IPS-20b (cell line): ENCODE results near the gene RRAGB.
"Not testable (repeated sequence)": the region's sequence is repeated elsewhere in the genome, so short reads cannot be mapped to it uniquely, and the experiment has no call there.

Experiments used
- H3K27ac ChIP-seq: one replicate; pipeline ENCODE4 v1.5.1; 2013; ENCODE audit warnings: low read length
- H3K27me3 ChIP-seq: 2 replicates; pipeline ENCODE4 v1.6.1; 2013; ENCODE audit warnings: mild to moderate bottlenecking, low read length, inconsistent platforms; ENCODE audit not compliant: insufficient read depth
- H3K36me3 ChIP-seq: 2 replicates; pipeline ENCODE4 v1.6.1; 2013; ENCODE audit warnings: low read depth, mild to moderate bottlenecking, inconsistent platforms, low read length, moderate library complexity; ENCODE audit not compliant: insufficient read depth
- H3K4me1 ChIP-seq: 2 replicates; pipeline ENCODE4 v1.6.1; 2013; ENCODE audit warnings: mild to moderate bottlenecking, control low read depth, inconsistent platforms, low read length, moderate library complexity; ENCODE audit not compliant: insufficient read depth
- H3K4me3 ChIP-seq: 2 replicates; pipeline ENCODE4 v1.5.1; 2013; ENCODE audit warnings: mild to moderate bottlenecking, low read length, inconsistent platforms
- H3K9ac ChIP-seq: 2 replicates; pipeline ENCODE4 v1.6.1; 2013; ENCODE audit warnings: low read depth, mild to moderate bottlenecking, inconsistent platforms, low read length, moderate library complexity
- H3K9me3 ChIP-seq: 2 replicates; pipeline ENCODE4 v1.6.1; 2013; ENCODE audit warnings: mild to moderate bottlenecking, low read depth, low read length, inconsistent platforms; ENCODE audit not compliant: insufficient read depth

RRAGB gene

DNA sequence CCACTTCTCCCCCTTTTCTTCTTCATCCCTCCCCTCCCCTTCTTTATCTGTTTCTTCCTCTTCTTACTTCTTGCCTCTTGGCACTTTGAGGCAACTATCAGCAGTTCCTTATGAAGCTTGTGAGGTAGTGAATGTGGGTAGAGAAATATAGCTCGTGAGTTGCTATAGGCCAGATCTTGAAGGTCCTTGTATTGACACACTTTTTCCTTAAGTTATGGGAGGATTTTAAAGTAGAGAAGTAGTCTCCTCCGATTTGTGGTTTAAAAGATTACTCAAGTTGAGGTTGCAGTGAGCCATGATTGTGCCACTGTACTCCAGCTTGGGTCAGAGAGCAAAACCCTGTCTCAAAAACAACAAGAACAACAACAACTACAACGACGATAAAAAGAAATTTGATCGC, 3.4 kb upstream of the RRAGB start:
- Histone ChIP-seq H3K9ac (no peak overlapping the region), H3K4me1 (no peaks in the 10 kb centered on the region; the same call in 1 of the 2 replicates), H3K27me3 (no peaks in the 10 kb centered on the region), H3K27ac (no peak overlapping the region), H3K4me3 (no peak overlapping the region), H3K36me3 (no peaks in the 10 kb centered on the region), H3K9me3 (peaks cover 15% of the 10 kb centered on the region; the same call in 1 of the 2 replicates)

GRCh38 chrX:55715847-55716246, 1.7 kb upstream of the RRAGB start:
- peaks cover 8% of the 10 kb centered on the region; the same call in 1 of the 2 replicates for H3K36me3 ChIP-seq
- H3K27ac ChIP-seq, result no peak overlapping the region
- H3K27me3 ChIP-seq, result no peaks in the 10 kb centered on the region
- no peak overlapping the region for H3K4me3 ChIP-seq
- no peaks in the 10 kb centered on the region; the same call in 1 of the 2 replicates for H3K4me1 ChIP-seq
- peaks cover 9% of the 10 kb centered on the region; the same call in 1 of the 2 replicates for H3K9me3 ChIP-seq
- H3K9ac ChIP-seq, result no peak overlapping the region

GRCh38 chrX:55716937-55717336, 612 bp upstream of the RRAGB start:
- H3K27me3 ChIP-seq, result no peaks in the 10 kb centered on the region
- peaks cover 9% of the 10 kb centered on the region; the same call in 1 of the 2 replicates for H3K9me3 ChIP-seq
- H3K4me3 ChIP-seq, result peak overlapping the region; percentile 83; the same call in 1 of the 2 replicates
- no peak overlapping the region for H3K27ac ChIP-seq
- peaks cover 19% of the 10 kb centered on the region for H3K36me3 ChIP-seq
- no peak overlapping the region for H3K9ac ChIP-seq
- H3K4me1 ChIP-seq, result no peaks in the 10 kb centered on the region; the same call in 1 of the 2 replicates

- peaks cover 38% of the 10 kb centered on the region; the same call in 1 of the 2 replicates for H3K36me3 ChIP-seq
- H3K9me3 ChIP-seq, result no peaks in the 10 kb centered on the region
- no peak overlapping the region for H3K9ac ChIP-seq
Observed at GRCh38 chrX:55731826-55732225, 14.3 kb downstream of the RRAGB start.

DNA sequence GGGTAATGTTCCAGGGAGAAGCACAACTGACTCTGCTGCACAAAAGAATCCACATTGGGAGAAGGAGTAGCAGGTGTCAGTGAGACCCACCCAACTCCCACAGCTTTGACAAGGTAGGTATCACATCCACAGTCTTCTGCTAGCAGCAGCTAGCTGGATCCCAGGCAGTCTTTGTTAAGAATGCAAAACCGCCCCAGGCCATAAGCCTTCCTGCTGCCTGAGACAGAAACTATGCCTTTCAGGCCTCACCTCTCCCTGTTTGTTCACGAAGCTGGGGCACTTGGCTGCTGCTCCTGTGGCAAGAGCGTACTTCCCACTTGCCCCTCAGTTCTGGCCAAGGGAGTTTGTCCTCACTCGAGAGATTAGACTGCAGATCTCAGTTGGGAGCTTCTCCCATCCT, 21.4 kb downstream of the RRAGB start:
- Histone ChIP-seq H3K9ac (no peak overlapping the region), H3K36me3 (peaks cover 17% of the 10 kb centered on the region; the same call in 1 of the 2 replicates), H3K9me3 (no peaks in the 10 kb centered on the region), H3K27me3 (no peaks in the 10 kb centered on the region), H3K27ac (no peak overlapping the region), H3K4me3 (no peak overlapping the region), H3K4me1 (no peaks in the 10 kb centered on the region)

More at GRCh38 chrX:55731826-55732225, 14.3 kb downstream of the RRAGB start:
- H3K4me1 ChIP-seq, result no peaks in the 10 kb centered on the region
- no peak overlapping the region for H3K27ac ChIP-seq
- H3K27me3 ChIP-seq, result no peaks in the 10 kb centered on the region
- no peak overlapping the region for H3K4me3 ChIP-seq

DNA sequence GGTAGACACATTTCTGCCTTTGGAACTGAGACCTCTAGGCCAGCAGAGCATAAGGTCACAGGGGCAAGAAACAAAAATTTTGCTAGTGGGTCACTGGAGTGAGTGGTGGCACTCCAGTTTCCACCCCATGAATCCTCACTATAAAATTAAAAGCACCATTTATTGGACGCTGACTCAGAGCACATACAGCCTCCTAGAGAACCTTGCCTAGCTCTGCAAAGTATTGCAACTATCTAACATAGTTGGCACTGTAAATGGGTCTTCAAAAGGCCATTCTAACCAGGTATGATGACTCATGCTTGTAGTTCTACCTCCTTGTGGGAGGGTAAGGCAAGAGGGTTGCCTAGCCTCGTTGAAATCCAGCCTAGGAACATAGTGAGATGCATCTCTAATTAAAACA, 25.1 kb downstream of the RRAGB start:
- H3K9ac ChIP-seq, result no peak overlapping the region
- H3K27me3 ChIP-seq, result no peaks in the 10 kb centered on the region
- H3K4me1 ChIP-seq, result no peaks in the 10 kb centered on the region
- no peaks in the 10 kb centered on the region for H3K9me3 ChIP-seq
- H3K27ac ChIP-seq, result no peak overlapping the region
- H3K36me3 ChIP-seq, result peaks cover 17% of the 10 kb centered on the region; the same call in 1 of the 2 replicates
- no peak overlapping the region for H3K4me3 ChIP-seq

- H3K36me3 ChIP-seq, H3K9ac ChIP-seq, H3K9me3 ChIP-seq, H3K4me1 ChIP-seq, H3K27ac ChIP-seq, H3K27me3 ChIP-seq, H3K4me3 ChIP-seq: not testable (repeated sequence)
Observed at GRCh38 chrX:55748463-55748862, 30.9 kb downstream of the RRAGB start.

- Histone ChIP-seq H3K36me3 (peaks cover 8% of the 10 kb centered on the region), H3K9me3 (no peaks in the 10 kb centered on the region), H3K4me1 (no peaks in the 10 kb centered on the region), H3K4me3 (no peak overlapping the region), H3K27ac (no peak overlapping the region), H3K9ac (no peak overlapping the region), H3K27me3 (no peaks in the 10 kb centered on the region)
Observed at GRCh38 chrX:55750256-55750655, 32.7 kb downstream of the RRAGB start.

GRCh38 chrX:55754861-55755294, 37.3 kb downstream of the RRAGB start:
- Histone ChIP-seq H3K9ac (no peak overlapping the region), H3K27ac (no peak overlapping the region), H3K27me3 (no peaks in the 10 kb centered on the region), H3K4me1 (no peaks in the 10 kb centered on the region), H3K9me3 (no peaks in the 10 kb centered on the region), H3K36me3 (peaks cover 31% of the 10 kb centered on the region), H3K4me3 (no peak overlapping the region)

- Histone ChIP-seq H3K9me3 (no peaks in the 10 kb centered on the region), H3K4me1 (no peaks in the 10 kb centered on the region), H3K4me3 (no peak overlapping the region), H3K9ac (no peak overlapping the region), H3K27ac (no peak overlapping the region), H3K27me3 (no peaks in the 10 kb centered on the region), H3K36me3 (peaks cover 25% of the 10 kb centered on the region)
Observed at GRCh38 chrX:55758033-55758432, 40.5 kb downstream of the RRAGB start.

- H3K9me3 ChIP-seq, result no peaks in the 10 kb centered on the region
- no peaks in the 10 kb centered on the region for H3K4me1 ChIP-seq
- no peak overlapping the region for H3K4me3 ChIP-seq
- no peak overlapping the region for H3K27ac ChIP-seq
- H3K9ac ChIP-seq, result no peak overlapping the region
- no peaks in the 10 kb centered on the region for H3K27me3 ChIP-seq
- H3K36me3 ChIP-seq, result peaks cover 23% of the 10 kb centered on the region; the same call in 1 of the 2 replicates
Observed at GRCh38 chrX:55759478-55759877, 41.9 kb downstream of the RRAGB start.

DNA sequence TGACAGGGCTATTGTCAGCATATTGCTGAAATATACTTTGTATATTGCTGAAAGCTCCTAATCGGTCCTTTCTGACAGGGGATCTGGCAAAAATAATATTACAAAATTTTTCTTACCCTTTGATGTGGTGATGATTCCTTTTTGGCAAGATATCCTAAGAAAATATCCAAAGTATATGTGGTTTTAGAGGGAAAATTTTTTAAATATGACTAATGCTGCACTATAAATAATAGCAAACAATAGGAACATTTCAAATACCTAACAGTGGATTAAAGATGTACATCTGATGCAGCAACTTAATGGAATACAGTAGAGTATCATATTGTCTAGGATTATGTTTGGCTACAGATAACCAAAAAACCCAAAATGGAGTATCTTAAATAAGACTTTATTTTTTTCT, 49.6 kb downstream of the RRAGB start:
- H3K36me3 ChIP-seq, result no peaks in the 10 kb centered on the region
- H3K4me3 ChIP-seq, result no peak overlapping the region
- no peak overlapping the region for H3K9ac ChIP-seq
- H3K9me3 ChIP-seq, result no peaks in the 10 kb centered on the region
- no peaks in the 10 kb centered on the region for H3K27me3 ChIP-seq
- no peaks in the 10 kb centered on the region for H3K4me1 ChIP-seq
- H3K27ac ChIP-seq, result no peak overlapping the region
